Activated CD4-positive, alpha-beta T cell treated with anti-CD3 and anti-CD28 coated beads, Interleukin-2, Interleukin-4, amounts not matched to agents 100 ng/mL and 50 ng/mL, durations not matched to agents 16 hours and 8 hours (primary cell): Measurements from ENCODE around the gene ANO2.

ENCODE experiments used
- DNase-seq: peaks from one replicate; pipeline ENCODE4 v3.0.0-alpha.2; 2020; ENCODE audit warnings: low spot score

Gene ANO2

GRCh38 chr12:5945071-5946008 is at the start of gene ANO2:
Gene ANO2, minus strand, starts transcription at chr12:5945259. Its CDS starts 42 bp downstream, at chr12:5945217.
- no peak for DNase-seq

DNA sequence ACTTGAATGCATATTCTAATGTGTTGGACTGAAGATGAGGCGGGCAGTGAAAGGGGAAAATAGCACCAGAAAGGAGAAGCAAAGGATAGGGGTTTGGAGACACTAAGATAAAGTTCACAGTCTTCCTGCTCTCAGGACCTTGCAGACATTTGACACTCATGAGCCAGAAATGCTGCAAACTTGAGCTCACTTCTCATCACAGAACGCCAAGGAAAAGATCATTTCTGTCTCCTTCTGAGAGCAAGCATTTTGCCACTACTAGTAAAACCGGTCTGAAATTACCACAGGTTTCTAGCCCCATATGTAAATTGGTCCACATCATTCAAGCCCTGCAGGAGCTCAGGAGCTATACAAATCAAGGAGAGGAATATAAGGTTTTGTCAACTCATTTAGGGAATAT is 44.6 kb upstream of the ANO2 start:
- no peak for DNase-seq

DNA sequence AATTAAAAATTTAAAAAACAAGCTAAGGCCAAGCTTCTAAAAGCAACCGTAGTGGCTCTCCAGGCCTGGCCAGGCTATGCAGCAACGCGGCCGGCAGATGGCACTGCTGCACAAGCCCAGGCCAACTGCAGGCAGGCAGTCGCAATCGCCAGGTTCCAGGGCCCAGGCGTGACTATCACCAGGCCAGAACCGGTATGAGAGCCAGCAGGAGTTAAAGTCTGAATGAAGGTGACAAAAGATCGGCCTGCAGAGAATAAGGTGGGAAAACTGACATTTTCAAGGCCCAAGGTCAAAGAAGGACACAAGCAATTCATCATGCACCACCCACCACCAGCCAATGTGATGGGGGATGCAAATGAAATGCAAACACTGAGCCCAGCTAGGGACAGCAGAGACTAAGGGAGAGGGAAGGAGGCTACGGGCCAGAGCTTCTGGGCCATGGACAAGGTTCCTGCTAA is 43.6 kb upstream of the ANO2 start:
- DNase-seq: peak; percentile 68

DNA sequence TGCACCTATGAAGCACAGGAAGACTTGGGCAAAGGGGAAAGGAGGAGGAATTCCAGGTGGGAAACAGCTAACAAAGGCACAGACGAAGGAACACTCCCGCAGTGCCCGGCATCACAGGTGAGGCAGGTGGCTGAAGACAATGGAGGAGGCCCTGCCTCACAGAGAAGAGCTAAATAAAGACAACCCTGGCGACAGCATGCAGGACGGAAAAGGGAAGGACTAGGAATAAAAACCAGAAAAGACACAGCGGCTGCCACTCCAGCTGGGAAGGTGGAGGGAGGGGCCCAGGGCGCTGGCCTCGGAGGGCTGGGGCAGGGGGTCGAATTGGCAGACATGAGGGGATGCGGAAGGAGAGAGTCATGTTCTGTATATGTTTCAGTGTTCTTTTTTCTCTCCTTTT is 43.0 kb upstream of the ANO2 start:
- DNase-seq: no peak

- no peak for DNase-seq
These were observed 42.5 kb upstream of the ANO2 start for GRCh38 chr12:5987573-5987972.

DNA sequence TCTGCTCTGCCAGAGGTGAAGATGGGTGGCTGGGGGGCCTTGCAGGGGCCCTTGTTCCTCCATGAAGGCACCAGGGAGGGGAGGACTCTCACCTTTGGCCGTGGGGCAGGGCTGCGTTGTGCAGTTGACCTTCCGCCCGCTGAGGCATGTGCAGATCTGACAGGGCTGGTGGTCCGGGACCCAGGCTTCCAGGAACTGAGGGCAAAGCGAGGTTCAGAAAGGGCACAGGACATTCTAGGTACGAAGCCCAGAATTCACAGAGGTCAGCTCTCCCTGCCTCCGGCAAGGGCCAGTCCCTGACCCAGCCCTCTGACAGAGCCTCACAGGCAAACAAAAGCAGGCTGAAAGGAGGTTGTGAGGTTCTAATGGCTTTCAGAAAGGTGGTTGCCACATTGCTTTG is 40.4 kb upstream of the ANO2 start:
- DNase-seq: no peak

GRCh38 chr12:5984873-5985272 is 39.8 kb upstream of the ANO2 start:
- DNase-seq: no peak

DNA sequence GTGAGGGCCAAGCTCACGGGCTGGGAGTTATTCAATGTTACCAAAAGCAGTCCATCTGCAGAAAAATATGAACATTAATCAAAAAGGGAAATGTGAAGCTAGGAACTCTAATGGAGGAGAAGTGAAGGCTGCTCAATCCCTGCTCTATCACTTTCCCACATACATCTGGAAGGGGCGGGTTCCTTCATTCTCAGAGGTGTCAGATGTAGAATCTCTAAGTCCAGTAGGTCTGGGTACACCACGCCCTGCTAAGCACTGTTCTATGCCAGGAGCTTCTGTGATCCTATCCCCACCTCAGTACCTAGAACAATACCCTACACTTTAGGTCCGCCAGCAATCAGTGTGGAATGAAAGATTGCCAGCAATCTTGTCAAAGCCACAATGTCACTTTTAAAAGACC is 37.0 kb upstream of the ANO2 start:
- no peak for DNase-seq

- no peak for DNase-seq
These were observed 32.5 kb upstream of the ANO2 start for GRCh38 chr12:5977556-5977955.

- DNase-seq: no peak
These were observed 31.7 kb upstream of the ANO2 start for GRCh38 chr12:5976711-5977110.

- no peak for DNase-seq
These were observed 31.1 kb upstream of the ANO2 start for GRCh38 chr12:5976196-5976595.

- DNase-seq: no peak
These were observed 28.5 kb upstream of the ANO2 start for GRCh38 chr12:5973461-5974115.

DNA sequence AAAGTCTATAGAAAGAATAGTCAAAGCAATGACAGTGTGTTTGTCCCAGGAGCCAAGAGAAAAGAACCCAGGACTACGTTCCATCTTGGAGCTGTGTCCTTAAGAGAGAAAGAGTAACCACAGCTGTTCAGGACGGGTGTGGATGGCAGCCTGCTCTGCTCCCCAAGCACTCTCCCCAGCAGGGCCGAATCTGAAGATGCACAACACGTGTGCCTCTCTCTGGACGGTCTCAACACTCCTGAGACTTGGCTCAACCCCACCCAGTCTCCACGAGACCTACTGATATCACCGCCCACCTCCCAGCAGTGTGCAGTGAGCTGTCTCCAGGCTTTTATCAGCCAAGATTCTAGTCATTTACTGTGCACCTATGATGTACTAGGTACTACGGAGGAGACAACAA is 27.3 kb upstream of the ANO2 start:
- DNase-seq: no peak

DNA sequence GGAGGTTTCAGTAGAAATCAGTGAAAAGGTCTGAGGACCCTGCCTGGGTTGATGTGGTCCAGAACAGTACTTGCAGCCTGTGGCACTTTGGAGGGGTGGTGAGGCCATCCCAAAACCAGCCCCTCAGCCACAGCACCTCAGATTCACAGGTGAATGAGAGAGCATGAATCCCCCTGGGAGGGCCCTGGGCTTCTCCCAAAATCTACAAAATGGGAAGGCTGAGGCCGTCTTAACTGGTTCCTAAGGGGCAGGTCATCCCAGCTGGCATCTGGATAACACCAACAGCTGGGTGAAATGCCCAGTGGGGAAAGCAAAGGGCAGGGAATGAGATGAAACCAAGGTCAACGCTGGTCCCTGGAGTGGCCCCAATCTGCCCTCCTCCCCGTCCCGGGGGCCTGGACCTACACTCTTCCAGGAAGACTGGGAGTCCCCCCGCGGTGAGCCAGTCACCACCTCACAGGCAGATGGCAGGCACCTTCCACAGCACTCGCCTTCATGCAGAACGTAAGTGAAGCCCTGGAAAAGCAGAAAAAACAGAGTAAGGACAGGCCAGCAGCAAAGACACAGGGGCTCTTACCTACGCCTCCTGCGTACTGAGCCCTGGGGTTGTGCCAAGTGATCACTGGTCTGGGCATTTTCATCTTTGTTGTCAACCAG is 26.3 kb upstream of the ANO2 start:
- no peak for DNase-seq

- DNase-seq: no peak
These were observed 25.1 kb upstream of the ANO2 start for GRCh38 chr12:5969974-5970690.

DNA sequence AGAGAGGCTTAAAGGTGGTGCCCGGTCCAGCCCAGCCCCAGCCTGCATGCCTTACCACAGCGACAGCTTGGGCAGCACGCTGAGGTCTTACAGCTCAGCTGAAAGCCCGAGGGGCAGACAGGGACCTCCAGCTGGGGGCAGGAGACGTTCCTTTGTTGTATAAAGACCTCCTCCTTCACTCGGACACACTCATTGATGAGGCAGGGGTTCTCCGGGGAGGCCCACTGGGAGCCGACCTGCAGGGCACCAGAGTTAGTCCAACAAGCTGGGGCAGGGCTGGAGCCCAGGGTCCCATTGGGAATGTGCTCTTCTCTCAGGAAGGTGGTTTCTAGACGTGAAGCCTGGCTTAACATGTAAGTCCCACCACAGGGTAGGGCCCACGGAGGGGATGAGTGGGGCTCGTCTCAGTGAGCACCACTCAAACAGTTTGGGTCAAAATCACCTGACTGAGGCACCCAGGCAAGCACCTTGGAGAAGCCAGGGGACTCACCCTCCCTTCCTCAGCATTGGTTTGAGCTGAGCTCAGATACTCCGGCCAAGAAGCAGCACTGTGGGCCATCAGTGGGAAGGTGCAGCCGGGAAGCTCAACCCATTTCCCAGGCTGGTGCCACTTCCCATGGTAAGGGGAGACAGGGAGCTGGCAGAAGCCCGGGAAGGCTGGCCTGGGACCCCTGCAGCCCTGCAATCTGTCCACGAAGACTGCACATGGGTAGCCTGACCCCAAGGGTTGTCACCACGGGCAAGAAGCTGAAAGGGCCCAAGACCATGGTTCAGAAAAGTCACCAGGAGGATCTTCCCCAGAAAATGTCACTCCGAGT is 24.3 kb upstream of the ANO2 start:
- DNase-seq: no peak

- no peak for DNase-seq
These were observed 22.8 kb upstream of the ANO2 start for GRCh38 chr12:5967645-5968415.

- no peak for DNase-seq
These were observed 21.5 kb upstream of the ANO2 start for GRCh38 chr12:5966486-5967095.

GRCh38 chr12:5965950-5966383 is 20.9 kb upstream of the ANO2 start:
- peak; percentile 46 for DNase-seq
